GM11168 (cell line): Measurements from ENCODE around the gene LCORL.
"Not testable (repeated sequence)": the region's sequence is repeated elsewhere in the genome, so short reads cannot be mapped to it uniquely, and the experiment has no call there.

Source experiments
- in situ Hi-C: fragments of 300-500 bp; cut with MboI; formaldehyde crosslinking; loops from one replicate; pipeline ENCODE4 v1.12.0; 2022; ENCODE audit warnings: low sequenced_read_pairs; ENCODE audit not compliant: unreplicated experiment

The LCORL gene

GRCh38 chr4:17866810-17867209, 154.7 kb downstream of the LCORL start:
- in situ Hi-C loops, result no loop called here

DNA sequence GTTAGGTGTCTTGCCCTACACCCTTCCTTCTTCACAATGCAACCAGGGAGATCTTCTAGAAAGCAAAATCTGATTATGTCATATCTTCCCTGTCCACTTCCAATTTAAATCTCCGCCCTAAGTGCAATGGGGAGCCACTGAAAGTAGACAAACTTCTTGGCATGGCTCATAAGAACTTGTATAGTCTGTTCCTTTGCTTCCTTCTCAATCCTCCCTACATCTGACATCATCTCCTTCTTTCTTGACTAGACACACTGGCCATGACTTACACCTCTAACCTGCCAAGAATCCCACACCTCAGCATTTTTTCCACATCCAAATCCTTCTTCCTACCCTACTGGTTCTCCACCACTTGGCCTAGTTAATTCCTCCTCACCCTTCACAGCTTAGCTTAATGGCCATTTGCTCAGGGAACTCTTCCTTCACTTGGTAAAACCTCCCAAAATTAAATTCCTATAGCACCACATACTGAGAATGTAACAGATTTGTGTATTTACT, 155.6 kb downstream of the LCORL start:
- in situ Hi-C loops, result no loop called here

GRCh38 chr4:17861906-17862305, 159.6 kb downstream of the LCORL start:
- in situ Hi-C loops, result not testable (repeated sequence)

DNA sequence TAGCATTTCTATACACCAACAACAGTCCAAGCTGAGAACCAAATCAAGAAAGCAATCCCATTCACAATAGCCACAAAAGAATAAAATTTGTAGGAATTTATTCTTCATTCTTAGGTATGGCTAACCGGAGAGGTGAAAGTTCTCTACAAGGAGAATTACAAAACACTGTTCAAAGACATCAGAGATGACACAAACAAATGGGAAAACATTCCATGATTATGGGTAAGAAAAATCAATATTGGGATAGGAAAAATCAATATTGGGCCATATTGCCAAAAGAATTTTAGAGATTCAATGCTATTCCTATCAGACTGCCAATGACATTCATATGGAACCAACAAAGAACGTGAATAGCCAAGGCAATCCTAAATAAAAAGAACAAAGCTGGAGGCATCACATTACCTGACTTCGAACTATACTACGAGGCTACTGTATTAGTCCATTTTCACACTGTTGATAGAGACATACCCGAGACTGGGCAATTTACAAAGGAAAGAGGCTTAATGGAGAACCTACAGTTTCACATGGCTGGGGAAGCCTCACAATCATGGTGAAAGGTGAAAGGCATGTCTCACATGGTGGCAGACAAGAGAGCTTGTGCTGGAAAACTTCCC, 161.7 kb downstream of the LCORL start:
- in situ Hi-C loops, result no loop called here

GRCh38 chr4:17854036-17854435, 167.5 kb downstream of the LCORL start:
- in situ Hi-C loops, result no loop called here

DNA sequence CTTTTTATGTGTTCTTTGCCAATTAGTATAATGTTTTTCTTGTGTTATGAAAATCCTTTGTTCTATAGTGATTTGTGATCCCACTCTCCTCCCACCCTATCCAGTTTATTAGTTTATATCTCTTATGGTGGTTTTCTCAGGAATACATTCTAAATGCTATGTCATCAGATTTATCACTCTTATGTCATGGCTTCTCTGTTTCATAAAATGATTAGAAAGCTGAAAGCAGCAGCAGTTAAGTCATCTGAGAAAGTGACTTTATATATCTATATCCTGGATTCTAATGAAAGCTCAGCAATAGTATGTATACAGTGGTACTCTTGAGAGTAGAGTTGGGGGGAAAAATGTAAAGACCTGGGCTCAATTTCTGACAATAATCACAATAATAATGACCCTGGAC, 169.6 kb downstream of the LCORL start:
- in situ Hi-C loops, result no loop called here

- in situ Hi-C loops, result not testable (repeated sequence)
These were observed 171.3 kb downstream of the LCORL start for GRCh38 chr4:17850295-17850694.

DNA sequence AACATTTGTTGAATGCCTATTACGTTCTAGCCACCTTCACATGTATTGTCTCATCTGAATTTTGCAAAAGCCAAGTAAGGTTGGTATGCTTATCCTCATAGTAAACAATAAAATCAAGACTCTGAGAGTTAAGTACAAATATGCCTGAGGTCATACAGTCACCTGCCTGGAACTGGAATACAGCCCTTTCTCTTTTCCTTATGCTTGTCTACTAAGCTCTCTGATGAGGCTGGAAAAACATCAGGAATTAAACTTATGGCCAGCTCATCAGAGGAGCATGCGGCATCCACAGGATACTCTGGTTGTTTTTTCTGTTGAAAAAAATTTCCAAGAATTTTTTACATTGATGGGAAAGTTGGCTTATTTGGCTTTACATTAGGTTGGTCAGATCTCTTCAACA, 175.3 kb downstream of the LCORL start:
- in situ Hi-C loops, result no loop called here

GRCh38 chr4:17823871-17824669, 197.5 kb downstream of the LCORL start:
- in situ Hi-C loops, result no loop called here

DNA sequence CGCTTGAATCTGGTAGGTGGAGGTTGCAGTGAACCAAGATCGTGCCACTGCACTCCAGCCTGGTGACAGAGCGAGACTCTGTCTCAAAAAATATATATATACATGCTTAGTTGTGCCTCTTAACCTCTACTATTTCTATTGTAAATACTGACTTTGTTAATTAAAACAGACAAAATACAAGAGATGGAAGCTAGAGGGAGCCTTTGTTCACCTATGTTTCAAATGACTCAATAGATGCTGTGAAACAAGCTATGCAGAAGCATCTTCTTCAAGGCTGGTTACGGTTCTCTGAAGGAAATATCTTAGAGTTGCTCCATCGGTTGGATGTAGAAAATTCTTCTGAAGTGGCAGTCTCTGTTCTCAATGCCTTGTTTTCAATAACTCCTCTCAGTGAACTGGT, 204.5 kb downstream of the LCORL start:
- in situ Hi-C loops, result loop anchor here (10.0 kb wide), 3 partner anchors 262 to 778 kb away; no protein-coding TSS in a partner anchor

- in situ Hi-C loops, result loop anchor here (10.0 kb wide), 3 partner anchors 261 to 779 kb away; no protein-coding TSS in a partner anchor
These were observed 205.4 kb downstream of the LCORL start for GRCh38 chr4:17816142-17816541.

- in situ Hi-C loops, result loop anchor here (10.0 kb wide), 3 partner anchors 259 to 781 kb away; no protein-coding TSS in a partner anchor
These were observed 207.4 kb downstream of the LCORL start for GRCh38 chr4:17814140-17814539.

GRCh38 chr4:17812801-17813200, 208.8 kb downstream of the LCORL start:
- in situ Hi-C loops, result loop anchor here (10.0 kb wide), 3 partner anchors 258 to 782 kb away; no protein-coding TSS in a partner anchor

- in situ Hi-C loops, result loop anchor here (10.0 kb wide), 3 partner anchors 257 to 783 kb away; no protein-coding TSS in a partner anchor
These were observed 209.4 kb downstream of the LCORL start for GRCh38 chr4:17812125-17812524.

DNA sequence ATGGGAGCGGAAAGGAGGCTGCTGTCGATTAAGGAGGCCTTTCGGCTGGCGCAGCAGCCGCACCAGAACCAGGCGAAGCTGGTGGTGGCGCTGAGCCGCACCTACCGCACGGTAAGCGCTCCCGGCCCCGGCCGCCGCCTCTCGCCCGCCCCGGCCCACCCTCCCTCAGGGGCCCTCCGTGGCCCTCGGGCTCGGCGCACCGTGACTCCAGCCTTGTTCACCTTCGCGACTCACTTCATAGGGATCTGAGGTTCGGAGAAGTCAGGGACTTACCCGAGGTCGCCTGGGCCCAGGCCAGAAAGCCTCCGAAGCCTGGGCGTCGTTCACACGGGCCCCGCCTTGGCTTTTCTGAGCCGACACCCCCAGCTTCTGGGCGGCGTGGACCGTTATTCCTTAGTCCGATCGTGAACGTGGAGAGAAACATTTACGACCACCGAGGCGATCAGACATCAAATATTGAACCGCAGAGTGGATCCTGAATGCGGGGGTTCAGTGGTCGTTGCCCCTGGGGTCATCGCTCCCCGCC, 210.4 kb downstream of the LCORL start:
- in situ Hi-C loops, result loop anchor here (10.0 kb wide), 3 partner anchors 256 to 784 kb away; no protein-coding TSS in a partner anchor

GRCh38 chr4:17810260-17811077, 211.1 kb downstream of the LCORL start, which contains the start of the genes DCAF16 and NCAPG:
Gene DCAF16, minus strand, starts transcription at chr4:17810757. Its CDS starts 6,616 bp downstream, at chr4:17804141.
Gene NCAPG, plus strand, starts transcription at chr4:17810979. Its CDS starts 99 bp downstream, at chr4:17811078.
- in situ Hi-C loops, result loop anchor here (10.0 kb wide), 3 partner anchors 256 to 784 kb away; no protein-coding TSS in a partner anchor

GRCh38 chr4:17809667-17810066, 211.9 kb downstream of the LCORL start:
- in situ Hi-C loops, result loop anchor here (10.0 kb wide), 3 partner anchors 255 to 785 kb away; no protein-coding TSS in a partner anchor

DNA sequence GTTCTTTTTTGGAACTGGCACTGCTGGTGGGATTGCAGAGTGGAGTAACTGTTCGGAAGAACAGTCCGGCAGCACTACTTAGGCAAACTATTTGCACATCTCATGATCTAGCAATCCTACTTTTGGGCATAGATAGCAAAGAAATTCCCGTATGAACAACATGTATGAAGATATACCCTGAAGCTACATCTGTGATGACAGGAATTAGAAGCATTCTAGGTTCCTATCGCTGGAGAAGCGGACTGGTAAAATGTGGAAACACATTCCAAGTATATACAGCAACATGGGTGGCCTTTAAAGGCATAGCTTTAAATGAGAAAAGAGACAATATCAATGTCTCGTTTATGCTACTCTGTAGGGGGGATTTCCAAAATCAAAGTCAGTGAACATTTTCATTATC, 214.1 kb downstream of the LCORL start:
- in situ Hi-C loops, result no loop called here

DNA sequence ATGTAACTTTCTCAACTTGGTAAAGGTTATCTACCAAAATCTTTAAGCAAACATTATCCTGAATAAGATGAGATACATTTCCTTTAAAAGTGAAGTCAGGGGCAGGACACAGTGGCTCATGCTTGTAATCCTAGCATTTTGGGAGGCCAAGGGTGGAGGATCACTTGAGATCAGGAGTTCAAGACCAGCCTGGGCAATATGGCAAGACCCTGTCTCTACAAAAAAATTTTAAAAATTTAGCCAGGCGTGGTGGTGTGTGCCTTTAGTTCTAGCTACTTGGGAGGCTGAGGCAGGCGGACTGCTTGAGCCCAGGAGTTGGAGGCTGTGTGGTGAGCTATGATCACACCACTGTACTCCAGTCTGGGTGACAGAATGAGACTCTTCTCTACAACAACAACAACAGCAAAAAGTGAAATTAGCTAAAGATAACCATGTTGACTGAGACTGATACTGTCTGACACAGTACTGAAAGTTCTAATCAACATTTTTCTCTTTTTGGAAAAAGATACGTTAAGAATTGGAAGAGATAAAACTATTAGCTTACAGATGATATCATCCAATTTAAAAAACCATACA, 215.9 kb downstream of the LCORL start:
- in situ Hi-C loops, result no loop called here
